SK-N-SH (cell line): ENCODE measurements around the gene KIRREL1. TPM values are rescaled to one million over a fixed set of nuclear protein-coding genes. Genes with fewer than 3 reads are reported as not detected.

Experiments used
- CTCF ChIA-PET: fragments of 300-600, 350-600 bp; formaldehyde crosslinking; extraction: SDS; loops from one replicate; lab custom pipeline; 2021; lab: Yijun Ruan, JAX
- POLR2A ChIA-PET: fragments of 350-600 bp; sonication (Branson Sonifier 250); formaldehyde crosslinking; extraction: SDS; loops from one replicate; lab custom pipeline; 2020; ENCODE audit warnings: antibody characterized with exemption, inconsistent platforms; lab: Yijun Ruan, JAX
- DNase-seq: peaks from one replicate; pipeline ENCODE4 v3.0.0; 2012
- H2AFZ ChIP-seq: fragments of 200-600 bp; sonication (generic); 2 replicates; pipeline ENCODE4 v1.8.1; 2016; ENCODE audit warnings: antibody characterized with exemption, mild to moderate bottlenecking, low read depth
- H3F3A ChIP-seq: fragments of 200-600 bp; sonication (generic); replicated peaks from 2 replicates; pipeline ENCODE3; 2016; ENCODE audit warnings: antibody characterized with exemption, mild to moderate bottlenecking; ENCODE audit not compliant: insufficient read depth
- H3K27ac ChIP-seq, 2 experiments: fragments of 200-500 bp in 1 of 2; fragments of 200-600 bp in 1 of 2; sonication (Bioruptor generic) in 1 of 2; sonication (generic), shearing (Covaris generic) in 1 of 2; 2 replicates each; pipeline versions ENCODE4 v1.5.1 to v1.6.1; 2014 to 2016; ENCODE audit warnings: low read depth in 2 of 2, inconsistent platforms in 1 of 2, low read length in 1 of 2, mild to moderate bottlenecking in 1 of 2, mixed read lengths in 1 of 2
- H3K27me3 ChIP-seq: fragments of 200-600 bp; sonication (generic), shearing (Covaris generic); 2 replicates; pipeline ENCODE4 v1.6.1; 2016; ENCODE audit warnings: mixed run types; ENCODE audit not compliant: insufficient read depth
- H3K36me3 ChIP-seq, 2 experiments: fragments of 200-500 bp in 1 of 2; fragments of 200-600 bp in 1 of 2; sonication (Bioruptor generic) in 1 of 2; sonication (generic) in 1 of 2; replicated peaks in 1 of 2; 2 replicates each; pipeline versions ENCODE3 to v1.5.1; 2014 to 2016; ENCODE audit warnings: low read length in 1 of 2, mild to moderate bottlenecking in 1 of 2; ENCODE audit not compliant: insufficient read depth in 2 of 2, control insufficient read depth in 1 of 2
- H3K4me1 ChIP-seq, 2 experiments: fragments of 200-500 bp in 1 of 2; fragments of 200-600 bp in 1 of 2; sonication (Bioruptor generic) in 1 of 2; sonication (generic), shearing (Covaris generic) in 1 of 2; 2 replicates each; pipeline versions ENCODE4 v1.5.1 to v1.6.1; 2014 to 2016; ENCODE audit warnings: low read depth in 1 of 2, low read length in 1 of 2, mixed run types in 1 of 2; ENCODE audit not compliant: insufficient read depth in 2 of 2, control insufficient read depth in 1 of 2
- H3K4me2 ChIP-seq: fragments of 200-600 bp; sonication (generic), shearing (Covaris generic); 2 replicates; pipeline ENCODE4 v1.6.1; 2017; ENCODE audit warnings: mixed run types
- H3K4me3 ChIP-seq, 2 experiments: fragments of 200-500 bp in 1 of 2; fragments of 200-600 bp in 1 of 2; sonication (Bioruptor generic) in 1 of 2; sonication (generic), shearing (Covaris generic) in 1 of 2; 2 replicates each; pipeline versions ENCODE4 v1.5.1 to v1.8.1; 2014 to 2016; ENCODE audit warnings: low read depth in 2 of 2, inconsistent platforms in 1 of 2, low read length in 1 of 2, mild to moderate bottlenecking in 1 of 2, mixed read lengths in 1 of 2, moderate library complexity in 1 of 2
- H3K79me2 ChIP-seq: fragments of 200-600 bp; sonication (generic); 2 replicates; pipeline ENCODE4 v1.8.1; 2017; ENCODE audit warnings: mild to moderate bottlenecking; ENCODE audit not compliant: insufficient read depth
- H3K9ac ChIP-seq: fragments of 200-600 bp; sonication (generic); 2 replicates; pipeline ENCODE4 v1.6.1; 2017; ENCODE audit warnings: mixed run types
- H3K9me2 ChIP-seq: fragments of 200-600 bp; sonication (generic); 2 replicates; pipeline ENCODE4 v1.6.1; 2017; ENCODE audit warnings: mixed run types
- H3K9me3 ChIP-seq: fragments of 200-600 bp; sonication (generic); 2 replicates; pipeline ENCODE4 v1.6.1; 2017; ENCODE audit warnings: mixed run types, mild to moderate bottlenecking, moderate library complexity
- H4K20me1 ChIP-seq: fragments of 200-600 bp; sonication (generic); 2 replicates; pipeline ENCODE4 v1.6.1; 2017; ENCODE audit warnings: mild to moderate bottlenecking, mixed run types; ENCODE audit not compliant: insufficient read depth
- CHD2 ChIP-seq: fragments of 150-350 bp; IDR thresholded peaks from 2 replicates; pipeline ENCODE4 v1.6.1; 2018; ENCODE audit warnings: low read length; ENCODE audit not compliant: partially characterized antibody
- EZH2phosphoT487 ChIP-seq: fragments of 200-600 bp; sonication (generic); IDR thresholded peaks from 2 replicates; pipeline ENCODE4 v1.6.1; 2017; ENCODE audit warnings: low read depth, mixed run types, mild to moderate bottlenecking, antibody characterized with exemption, moderate library complexity, borderline replicate concordance
- FOSL2 ChIP-seq: IDR thresholded peaks from 2 replicates; pipeline ENCODE4 v1.4.0; 2012; ENCODE audit warnings: low read depth, mild to moderate bottlenecking, moderate library complexity, borderline replicate concordance
- GABPA ChIP-seq: IDR thresholded peaks from 2 replicates; pipeline ENCODE4 v1.4.0; 2012; ENCODE audit warnings: low read depth, mild to moderate bottlenecking
- JUND ChIP-seq: IDR thresholded peaks from 2 replicates; pipeline ENCODE4 v1.4.0; 2012
- MAX ChIP-seq: IDR thresholded peaks from 2 replicates; pipeline ENCODE4 v1.4.0; 2012; ENCODE audit warnings: low read depth
- MEF2A ChIP-seq: IDR thresholded peaks from 2 replicates; pipeline ENCODE4 v1.4.0; 2012; ENCODE audit warnings: low read depth, borderline replicate concordance
- MXI1 ChIP-seq: IDR thresholded peaks from 2 replicates; pipeline ENCODE4 v1.6.1; 2012; ENCODE audit warnings: mild to moderate bottlenecking, low read depth, low read length, improper control_type of control experiment
- NFIC ChIP-seq: IDR thresholded peaks from 2 replicates; pipeline ENCODE4 v1.4.0; 2012; ENCODE audit warnings: borderline replicate concordance
- PBX3 ChIP-seq: IDR thresholded peaks from 2 replicates; pipeline ENCODE4; 2012
- RAD21 ChIP-seq: IDR thresholded peaks from 2 replicates; pipeline ENCODE4 v1.6.1; 2012; ENCODE audit warnings: mild to moderate bottlenecking, low read length
- RCOR1 ChIP-seq: fragments of 150-350 bp; IDR thresholded peaks from 2 replicates; pipeline ENCODE4 v1.6.1; 2017; ENCODE audit warnings: antibody characterized with exemption, low read length
- REST ChIP-seq: IDR thresholded peaks from 2 replicates; pipeline ENCODE4 v1.6.1; 2012; ENCODE audit warnings: mild to moderate bottlenecking, low read depth, low read length, moderate library complexity
- RFX5 ChIP-seq: IDR thresholded peaks from 2 replicates; pipeline ENCODE4 v1.6.1; 2012; ENCODE audit warnings: mild to moderate bottlenecking, improper control_type of control experiment, low read length
- SIN3A ChIP-seq: IDR thresholded peaks from 2 replicates; pipeline ENCODE4 v1.6.1; 2012; ENCODE audit warnings: low read depth, mild to moderate bottlenecking, low read length, moderate library complexity, borderline replicate concordance
- TAF1 ChIP-seq: IDR thresholded peaks from 2 replicates; pipeline ENCODE4 v1.6.1; 2012; ENCODE audit warnings: low read depth, mild to moderate bottlenecking, low read length, moderate library complexity, borderline replicate concordance
- TEAD4 ChIP-seq: IDR thresholded peaks from 2 replicates; pipeline ENCODE4 v1.4.0; 2012; ENCODE audit warnings: mild to moderate bottlenecking, borderline replicate concordance; ENCODE audit not compliant: insufficient read depth
- USF2 ChIP-seq: fragments of 150-350 bp; IDR thresholded peaks from 2 replicates; pipeline ENCODE4 v1.6.1; 2017; ENCODE audit warnings: antibody characterized with exemption, low read length, low read depth, borderline replicate concordance
- WGBS: methylation state at CpG from one replicate; pipeline ENCODE4 v1.1.6; 2017; ENCODE audit warnings: low lambda C conversion rate; 5-methylcytosine and 5-hydroxymethylcytosine counted together
- polyA plus RNA-seq, 3 experiments: library from polyadenylated mRNA; depleted of rRNA; stranded (reverse); fragments of >200 nt; gene quantifications; 2 replicates each; pipeline ENCODE4 v1.2.3, GENCODE V29; 2012
- TF ChIP-seq, protein P1 (sequence below): fragments of 150-350 bp; IDR thresholded peaks from 2 replicates; pipeline ENCODE4 v1.6.1; 2016; ENCODE audit warnings: mild to moderate bottlenecking, low read depth, low read length
- TF ChIP-seq, protein P2 (sequence below): IDR thresholded peaks from 2 replicates; pipeline ENCODE4 v1.4.0; 2012; ENCODE audit warnings: low read depth, borderline replicate concordance

Gene KIRREL1
- polyA plus RNA-seq, 1 of the 3 experiments (the other 2 are of a cell fraction): 47.8 TPM

- H3K4me2 ChIP-seq: no peak overlapping the region
- peaks cover 36% of the 10 kb centered on the region for H3F3A ChIP-seq
- H3K9me2 ChIP-seq: no peaks in the 10 kb centered on the region
- peaks cover 0 to 8% of the 10 kb centered on the region in 2 experiments for H3K36me3 ChIP-seq
- DNase-seq: no peak
- POLR2A ChIA-PET: no interaction called here
- H3K9ac ChIP-seq: no peak overlapping the region
- H4K20me1 ChIP-seq: peaks cover 4% of the 10 kb centered on the region; the same call in 1 of the 2 replicates
- H3K27me3 ChIP-seq: no peaks in the 10 kb centered on the region
- 49% methylated on average over 2 of the region's 2 CpGs for WGBS
- H3K27ac ChIP-seq: peak overlapping the region in 1 of 2 experiments; percentile 100; a peak in 1 of 4 replicates
- peaks cover 99% of the 10 kb centered on the region for H3K79me2 ChIP-seq
- no peak overlapping the region for H2AFZ ChIP-seq
- CTCF ChIA-PET: interaction anchor here (0.7 to 2.3 kb wide), 3 partner anchors 8 to 120 kb away, joined by 4 to 8 read pairs (median 5); no protein-coding TSS in a partner anchor
- TF ChIP-seq PBX3 (no peak), RAD21 (no peak), TAF1 (no peak), MXI1 (no peak), MAX (no peak), USF2 (no peak), JUND (no peak), SIN3A (no peak), RCOR1 (no peak), MEF2A (no peak), TEAD4 (no peak), FOSL2 (no peak), NFIC (no peak), RFX5 (no peak), REST (no peak), EZH2phosphoT487 (no peak), GABPA (no peak), CHD2 (no peak)
- TF ChIP-seq, protein P1, sequence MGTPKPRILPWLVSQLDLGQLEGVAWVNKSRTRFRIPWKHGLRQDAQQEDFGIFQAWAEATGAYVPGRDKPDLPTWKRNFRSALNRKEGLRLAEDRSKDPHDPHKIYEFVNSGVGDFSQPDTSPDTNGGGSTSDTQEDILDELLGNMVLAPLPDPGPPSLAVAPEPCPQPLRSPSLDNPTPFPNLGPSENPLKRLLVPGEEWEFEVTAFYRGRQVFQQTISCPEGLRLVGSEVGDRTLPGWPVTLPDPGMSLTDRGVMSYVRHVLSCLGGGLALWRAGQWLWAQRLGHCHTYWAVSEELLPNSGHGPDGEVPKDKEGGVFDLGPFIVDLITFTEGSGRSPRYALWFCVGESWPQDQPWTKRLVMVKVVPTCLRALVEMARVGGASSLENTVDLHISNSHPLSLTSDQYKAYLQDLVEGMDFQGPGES: no peak
- TF ChIP-seq, protein P2, sequence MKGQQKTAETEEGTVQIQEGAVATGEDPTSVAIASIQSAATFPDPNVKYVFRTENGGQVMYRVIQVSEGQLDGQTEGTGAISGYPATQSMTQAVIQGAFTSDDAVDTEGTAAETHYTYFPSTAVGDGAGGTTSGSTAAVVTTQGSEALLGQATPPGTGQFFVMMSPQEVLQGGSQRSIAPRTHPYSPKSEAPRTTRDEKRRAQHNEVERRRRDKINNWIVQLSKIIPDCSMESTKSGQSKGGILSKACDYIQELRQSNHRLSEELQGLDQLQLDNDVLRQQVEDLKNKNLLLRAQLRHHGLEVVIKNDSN: no peak
- no peaks in the 10 kb centered on the region for H3K9me3 ChIP-seq
- H3K4me3 ChIP-seq: no peak overlapping the region
- H3K4me1 ChIP-seq: peaks cover 43 to 93% of the 10 kb centered on the region in 2 experiments
Observed at GRCh38 chr1:158005224-158005623, 11.8 kb downstream of the KIRREL1 start.
